DND-41 (cell line): ENCODE results near the gene GALR2.
"Not testable (repeated sequence)": the region's sequence is repeated elsewhere in the genome, so short reads cannot be mapped to it uniquely, and the experiment has no call there.

Source experiments
- ATAC-seq: fragments of 200-7000 bp; cut with Tn5 transposase; 3 replicates; pipeline ENCODE4 v1.9.1; 2021; ENCODE audit warnings: low read depth; ENCODE audit not compliant: insufficient read depth
- DNase-seq: peaks from one replicate; pipeline ENCODE4 v3.0.0-alpha.2; 2020
- H2AFZ ChIP-seq: 2 replicates; pipeline ENCODE4 v1.6.0; 2012; ENCODE audit warnings: low read depth, low read length
- H3K27ac ChIP-seq: 2 replicates; pipeline ENCODE4 v1.5.1; 2012; ENCODE audit warnings: low read length, inconsistent platforms
- H3K27me3 ChIP-seq: fragments of 200-600 bp; sonication (generic); 2 replicates; pipeline ENCODE4 v1.6.0; 2012; ENCODE audit warnings: low read length, mild to moderate bottlenecking, inconsistent platforms; ENCODE audit not compliant: insufficient read depth, poor library complexity
- H3K36me3 ChIP-seq: 2 replicates; pipeline ENCODE4 v1.5.1; 2012; ENCODE audit warnings: low read length, inconsistent platforms; ENCODE audit not compliant: insufficient read depth
- H3K4me1 ChIP-seq: 2 replicates; pipeline ENCODE4 v1.5.1; 2012; ENCODE audit warnings: mild to moderate bottlenecking, low read length; ENCODE audit not compliant: insufficient read depth
- H3K4me2 ChIP-seq: 2 replicates; pipeline ENCODE4 v1.6.0; 2012; ENCODE audit warnings: mild to moderate bottlenecking, moderate library complexity, low read length, inconsistent platforms; ENCODE audit not compliant: insufficient read depth
- H3K4me3 ChIP-seq, 2 experiments: fragments of 200-600 bp in 1 of 2; shearing (Covaris generic) in 1 of 2; 2 replicates each; pipeline ENCODE4 v1.5.1; 2012 to 2016; ENCODE audit warnings: inconsistent platforms in 2 of 2, low read length in 2 of 2, mild to moderate bottlenecking in 2 of 2, low read depth in 1 of 2, moderate library complexity in 1 of 2
- H3K79me2 ChIP-seq: 2 replicates; pipeline ENCODE4 v1.6.0; 2012; ENCODE audit warnings: low read length, inconsistent platforms; ENCODE audit not compliant: insufficient read depth
- H3K9ac ChIP-seq: 2 replicates; pipeline ENCODE4 v1.6.0; 2012; ENCODE audit warnings: low read depth, mild to moderate bottlenecking, inconsistent platforms, low read length, moderate library complexity
- H3K9me3 ChIP-seq: 2 replicates; pipeline ENCODE4 v1.5.1; 2012; ENCODE audit warnings: low read length, moderate library complexity, mild to moderate bottlenecking, inconsistent platforms; ENCODE audit not compliant: insufficient read depth, severe bottlenecking
- H4K20me1 ChIP-seq: 2 replicates; pipeline ENCODE4 v1.6.0; 2012; ENCODE audit warnings: low read length; ENCODE audit not compliant: insufficient read depth
- CTCF ChIP-seq: IDR thresholded peaks from 2 replicates; pipeline ENCODE4 v1.5.1; 2012; ENCODE audit warnings: borderline replicate concordance, low read length, moderate library complexity, mild to moderate bottlenecking; ENCODE audit not compliant: poor library complexity, severe bottlenecking; ENCODE audit errors: extremely low read depth
- EZH2 ChIP-seq: IDR thresholded peaks from 3 replicates; pipeline ENCODE4 v1.6.1; 2012; ENCODE audit warnings: borderline replicate concordance, low read depth, mild to moderate bottlenecking, moderate library complexity, low read length, inconsistent platforms; ENCODE audit not compliant: severe bottlenecking

Gene GALR2

GRCh38 chr17:76038050-76038449 lies 36.5 kb upstream of the GALR2 start:
- Histone ChIP-seq H3K36me3 (peaks cover 49% of the 10 kb centered on the region), H2AFZ (no peak overlapping the region), H3K4me2 (no peak overlapping the region), H3K27me3 (no peaks in the 10 kb centered on the region), H4K20me1 (no peaks in the 10 kb centered on the region), H3K9ac (no peak overlapping the region), H3K4me1 (peaks cover 4% of the 10 kb centered on the region; the same call in 1 of the 2 replicates), H3K4me3 (no peak overlapping the region), H3K79me2 (no peaks in the 10 kb centered on the region), H3K9me3 (no peaks in the 10 kb centered on the region), H3K27ac (no peak overlapping the region)
- DNase-seq (no peak), ATAC-seq (no peak)
- TF ChIP-seq CTCF (no peak), EZH2 (no peak)

DNA sequence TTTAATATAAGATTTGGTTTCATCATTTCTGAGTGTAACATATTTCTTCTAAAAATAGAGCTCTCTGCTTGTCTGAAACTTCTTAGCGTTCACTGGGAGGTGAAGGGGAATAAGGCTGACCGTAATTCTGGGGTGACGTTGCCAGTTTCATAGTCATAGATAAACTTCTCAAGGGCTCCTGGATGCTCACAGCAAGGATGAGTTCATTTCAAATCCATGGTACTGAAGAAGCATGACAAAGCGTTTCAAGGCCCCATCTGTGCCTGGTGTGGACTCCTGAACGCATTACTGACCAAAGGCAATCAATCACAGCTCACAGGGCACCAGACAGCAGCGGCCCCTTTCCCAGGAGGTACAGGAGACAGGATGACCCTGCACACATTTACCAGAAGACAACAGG lies 35.5 kb upstream of the GALR2 start:
- H3K4me3 ChIP-seq: no peak overlapping the region
- no peaks in the 10 kb centered on the region for H3K79me2 ChIP-seq
- ATAC-seq (no peak), DNase-seq (no peak)
- H3K27ac ChIP-seq: no peak overlapping the region
- H3K36me3 ChIP-seq: peaks cover 60% of the 10 kb centered on the region
- no peak overlapping the region for H3K4me2 ChIP-seq
- no peaks in the 10 kb centered on the region for H4K20me1 ChIP-seq
- no peaks in the 10 kb centered on the region for H3K27me3 ChIP-seq
- H2AFZ ChIP-seq: no peak overlapping the region
- peaks cover 4% of the 10 kb centered on the region; the same call in 1 of the 2 replicates for H3K4me1 ChIP-seq
- TF ChIP-seq CTCF: no peak
- no peak for TF ChIP-seq EZH2
- no peaks in the 10 kb centered on the region for H3K9me3 ChIP-seq
- no peak overlapping the region for H3K9ac ChIP-seq

DNA sequence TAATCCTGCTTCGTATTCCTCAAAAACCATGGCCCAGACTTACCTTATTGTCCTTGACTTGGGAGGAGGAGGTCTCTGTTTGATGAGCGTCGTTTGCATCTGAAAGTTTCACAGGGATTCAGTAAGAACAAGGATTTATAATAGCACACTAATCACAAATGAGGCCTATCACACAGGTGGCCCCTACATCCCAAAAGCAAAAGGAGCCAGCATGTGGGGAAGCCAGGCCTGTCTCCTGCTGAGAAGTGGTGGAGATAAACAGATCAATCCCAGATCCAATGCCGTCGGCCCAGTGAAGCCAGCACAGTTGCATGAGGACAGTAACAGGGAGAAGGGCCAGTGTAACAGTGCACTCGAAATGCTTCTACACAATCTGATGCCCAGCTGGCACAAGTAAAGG lies 34.2 kb upstream of the GALR2 start:
- DNase-seq (no peak), ATAC-seq (no peak)
- no peaks in the 10 kb centered on the region for H3K27me3 ChIP-seq
- H3K4me1 ChIP-seq: peaks cover 4% of the 10 kb centered on the region; the same call in 1 of the 2 replicates
- no peaks in the 10 kb centered on the region for H3K9me3 ChIP-seq
- no peak overlapping the region for H2AFZ ChIP-seq
- H4K20me1 ChIP-seq: no peaks in the 10 kb centered on the region
- H3K4me2 ChIP-seq: no peak overlapping the region
- H3K4me3 ChIP-seq: no peak overlapping the region
- H3K36me3 ChIP-seq: peaks cover 73% of the 10 kb centered on the region
- no peak overlapping the region for H3K27ac ChIP-seq
- no peak overlapping the region for H3K9ac ChIP-seq
- H3K79me2 ChIP-seq: no peaks in the 10 kb centered on the region
- no peak for TF ChIP-seq CTCF
- TF ChIP-seq EZH2: no peak

- not testable (repeated sequence) for H4K20me1 ChIP-seq, H3K27me3 ChIP-seq, H3K9ac ChIP-seq, H3K4me3 ChIP-seq, H3K4me2 ChIP-seq, H3K79me2 ChIP-seq, H3K9me3 ChIP-seq, H3K27ac ChIP-seq, DNase-seq, H3K4me1 ChIP-seq, H2AFZ ChIP-seq, ATAC-seq
- H3K36me3 ChIP-seq: peaks cover 96% of the 10 kb centered on the region
Observed at GRCh38 chr17:76042868-76043267, 31.7 kb upstream of the GALR2 start.

DNA sequence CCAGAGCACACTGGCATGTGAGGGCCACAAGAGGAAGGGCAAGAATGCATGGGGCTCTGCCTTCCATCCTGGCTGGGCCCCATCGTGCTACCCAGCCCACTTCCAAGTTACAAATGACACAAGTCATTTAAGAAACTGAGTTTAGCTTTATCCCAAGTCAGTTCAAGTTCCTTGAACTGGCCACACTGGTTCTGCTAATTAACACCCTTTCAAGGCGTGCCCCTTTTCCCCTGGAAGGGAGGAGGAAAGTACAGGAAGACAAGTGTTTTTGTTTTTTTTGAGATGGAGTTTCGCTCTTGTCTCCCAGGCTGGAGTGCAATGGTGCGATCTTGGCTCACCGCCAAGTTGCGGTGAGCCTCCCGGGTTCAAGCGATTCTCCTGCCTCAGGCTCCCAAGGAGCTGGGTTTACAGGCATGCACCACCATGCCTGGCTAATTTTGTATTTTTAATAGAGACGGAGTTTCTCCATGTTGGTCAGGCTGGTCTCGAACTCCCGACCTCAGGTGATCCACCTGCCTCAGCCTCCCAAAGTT lies 30.0 kb upstream of the GALR2 start:
- H2AFZ ChIP-seq, H3K4me2 ChIP-seq, ATAC-seq, H3K9me3 ChIP-seq, H4K20me1 ChIP-seq, H3K79me2 ChIP-seq, H3K9ac ChIP-seq, H3K4me3 ChIP-seq, H3K27ac ChIP-seq, H3K4me1 ChIP-seq, H3K27me3 ChIP-seq, DNase-seq: not testable (repeated sequence)
- H3K36me3 ChIP-seq: peaks cover 96% of the 10 kb centered on the region
